HG02938 (cell line): Measurements from ENCODE around the gene TKFC.

Experiments used
- ATAC-seq: cut with Tn5 transposase; IDR thresholded peaks from one replicate; pipeline ENCODE4 v1.9.1; 2021; ENCODE audit warnings: mild to moderate bottlenecking, moderate library complexity; ENCODE audit not compliant: unreplicated experiment

TKFC gene, protein sequence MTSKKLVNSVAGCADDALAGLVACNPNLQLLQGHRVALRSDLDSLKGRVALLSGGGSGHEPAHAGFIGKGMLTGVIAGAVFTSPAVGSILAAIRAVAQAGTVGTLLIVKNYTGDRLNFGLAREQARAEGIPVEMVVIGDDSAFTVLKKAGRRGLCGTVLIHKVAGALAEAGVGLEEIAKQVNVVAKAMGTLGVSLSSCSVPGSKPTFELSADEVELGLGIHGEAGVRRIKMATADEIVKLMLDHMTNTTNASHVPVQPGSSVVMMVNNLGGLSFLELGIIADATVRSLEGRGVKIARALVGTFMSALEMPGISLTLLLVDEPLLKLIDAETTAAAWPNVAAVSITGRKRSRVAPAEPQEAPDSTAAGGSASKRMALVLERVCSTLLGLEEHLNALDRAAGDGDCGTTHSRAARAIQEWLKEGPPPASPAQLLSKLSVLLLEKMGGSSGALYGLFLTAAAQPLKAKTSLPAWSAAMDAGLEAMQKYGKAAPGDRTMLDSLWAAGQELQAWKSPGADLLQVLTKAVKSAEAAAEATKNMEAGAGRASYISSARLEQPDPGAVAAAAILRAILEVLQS

DNA sequence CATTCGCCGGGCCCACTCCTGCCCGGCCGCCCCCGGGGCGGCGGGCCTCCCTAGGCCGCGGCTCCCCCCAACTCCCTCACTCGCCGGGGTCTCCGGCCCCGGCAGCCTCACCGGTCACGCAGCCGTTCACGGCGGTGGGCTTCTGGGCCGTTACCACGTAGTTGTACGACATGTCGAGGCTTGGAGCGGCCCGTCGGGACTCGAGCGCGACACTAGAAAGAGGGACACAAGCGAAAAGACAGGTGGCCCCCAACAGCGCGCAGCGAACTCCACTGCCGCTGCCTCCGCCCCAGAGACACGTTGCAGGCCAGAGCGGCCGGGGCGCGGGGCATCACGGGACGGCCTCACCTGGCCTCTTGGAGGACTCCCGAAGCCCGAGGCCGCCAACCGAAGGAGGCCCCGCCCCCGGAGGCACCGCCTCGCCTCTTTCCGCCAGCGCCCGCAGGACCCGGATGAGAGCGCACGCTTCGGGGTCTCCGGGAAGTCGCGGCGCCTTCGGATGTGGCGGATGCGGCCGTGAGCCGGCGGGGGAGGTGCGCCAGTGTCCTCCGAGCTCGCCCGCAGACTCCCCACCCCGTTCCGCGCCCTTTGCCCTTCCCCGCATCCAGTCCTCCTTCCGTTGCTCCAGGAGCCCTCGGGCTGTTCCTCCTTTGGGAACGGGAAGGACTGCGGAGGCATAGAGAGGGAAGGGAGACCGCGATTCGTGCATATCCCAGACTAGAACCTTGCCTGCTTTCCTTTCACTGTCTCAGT, at the start of gene TKFC, which contains the start of gene DDB1:
TKFC (plus strand) TSS at position 432 of the 753 bp plus-strand sequence. CDS start 1,501 bp downstream, outside the sequence.
DDB1 (minus strand) TSS at position 309 of the 753 bp plus-strand sequence; CDS start at position 172, 137 bp downstream.
- peak; percentile 79 for ATAC-seq

DNA sequence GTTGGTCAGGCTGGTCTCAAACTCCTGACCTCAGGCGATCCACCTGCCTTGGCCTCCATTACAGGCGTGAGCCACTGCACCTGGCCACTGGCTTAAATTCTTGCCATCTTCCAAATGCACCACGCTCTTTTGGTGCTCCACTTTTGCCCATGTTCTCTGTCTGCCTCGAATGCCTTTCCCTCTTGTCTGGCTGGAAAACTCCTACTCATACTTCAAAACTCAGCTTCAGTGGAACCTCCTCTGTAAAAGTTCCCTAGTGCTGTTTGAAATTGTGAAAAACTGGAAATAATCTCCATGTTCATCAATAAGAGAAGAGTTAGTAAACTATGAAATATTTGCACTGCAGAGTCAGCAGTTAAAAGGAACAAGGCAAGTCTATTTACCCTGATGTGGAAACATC, 49.4 kb upstream of the TKFC start:
- ATAC-seq = no peak

- ATAC-seq = no peak
These were observed 45.6 kb upstream of the TKFC start for GRCh38 chr11:61287338-61287977.

- no peak for ATAC-seq
These were observed 41.9 kb upstream of the TKFC start for GRCh38 chr11:61290905-61291690.

DNA sequence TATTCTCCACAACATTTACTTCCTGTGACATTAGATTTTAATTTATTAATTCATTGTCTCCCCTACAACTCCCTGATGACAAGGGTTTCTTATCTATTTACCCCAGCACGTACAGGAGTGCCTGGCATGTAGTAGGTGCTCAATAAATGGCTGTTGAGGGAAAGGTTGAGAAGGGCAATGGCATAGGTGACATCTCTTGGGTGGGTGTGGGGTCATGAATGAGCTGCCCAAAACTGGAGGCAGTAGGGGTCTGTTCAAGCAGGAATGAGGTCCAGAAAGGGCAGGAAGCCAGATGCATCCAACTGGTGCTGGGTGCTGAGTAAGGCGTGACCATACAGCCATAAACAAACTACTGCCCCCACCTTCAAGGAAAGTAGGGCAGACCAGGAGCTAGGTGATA, 40.7 kb upstream of the TKFC start:
- ATAC-seq = no peak

GRCh38 chr11:61293867-61294716, 38.9 kb upstream of the TKFC start:
- ATAC-seq = peak; percentile 22

GRCh38 chr11:61294717-61295595, 38.1 kb upstream of the TKFC start, which contains the start of gene VWCE:
TSS of gene VWCE (minus strand) at chr11:61295316. CDS start at chr11:61295037, 279 bp downstream.
- peak; percentile 69 for ATAC-seq

- no peak for ATAC-seq
These were observed 37.5 kb upstream of the TKFC start for GRCh38 chr11:61295596-61295926.

- no peak for ATAC-seq
These were observed 35.7 kb upstream of the TKFC start for GRCh38 chr11:61297341-61297740.

DNA sequence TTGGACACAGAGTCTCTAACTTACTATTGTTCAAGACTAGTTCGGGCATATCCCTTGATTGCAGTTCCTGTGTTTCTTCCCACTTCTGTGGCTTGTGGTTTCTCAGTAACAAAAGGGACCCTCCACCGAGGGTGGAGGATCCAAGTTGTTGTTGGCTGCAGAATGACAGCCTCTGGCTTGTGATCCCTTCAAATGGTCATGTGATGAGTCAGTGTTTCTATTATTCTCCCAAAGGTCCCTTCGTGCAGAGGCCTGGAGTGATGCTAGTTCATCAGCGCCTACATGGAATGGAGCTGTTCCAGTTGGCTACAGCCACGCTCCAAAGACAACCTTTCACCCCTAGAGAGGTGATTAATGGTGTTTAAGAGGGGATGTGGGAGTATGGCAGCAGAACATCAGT, 35.3 kb upstream of the TKFC start:
- ATAC-seq = no peak

DNA sequence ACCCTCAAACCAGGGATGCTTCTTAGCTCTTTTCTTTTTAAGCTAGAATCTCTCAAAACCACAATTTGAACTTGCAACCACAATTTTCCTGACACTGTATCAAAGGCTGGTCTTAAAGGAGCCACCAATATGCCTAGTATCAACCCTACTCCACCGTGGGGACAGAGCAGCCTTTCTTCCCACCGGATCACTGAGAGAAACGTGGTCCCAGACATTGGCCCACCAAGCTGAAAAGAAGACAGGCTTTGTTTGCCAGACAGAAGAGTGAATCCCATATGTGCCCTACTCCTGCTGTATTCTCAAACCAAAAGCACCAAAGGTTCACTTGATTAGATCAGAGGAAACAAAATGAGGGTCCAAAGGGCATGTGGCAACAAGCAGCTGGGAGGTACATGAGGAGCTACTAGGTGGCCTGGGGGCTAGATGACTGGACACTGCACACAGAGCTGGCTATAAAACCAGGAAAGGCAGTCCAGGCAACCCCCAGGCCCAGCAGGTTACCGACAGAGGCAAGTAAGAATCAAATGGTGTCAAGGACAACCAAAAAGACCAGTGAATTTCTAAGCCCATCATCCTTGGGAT, 34.3 kb upstream of the TKFC start:
- ATAC-seq = no peak

GRCh38 chr11:61302550-61302949, 30.5 kb upstream of the TKFC start:
- no peak for ATAC-seq

DNA sequence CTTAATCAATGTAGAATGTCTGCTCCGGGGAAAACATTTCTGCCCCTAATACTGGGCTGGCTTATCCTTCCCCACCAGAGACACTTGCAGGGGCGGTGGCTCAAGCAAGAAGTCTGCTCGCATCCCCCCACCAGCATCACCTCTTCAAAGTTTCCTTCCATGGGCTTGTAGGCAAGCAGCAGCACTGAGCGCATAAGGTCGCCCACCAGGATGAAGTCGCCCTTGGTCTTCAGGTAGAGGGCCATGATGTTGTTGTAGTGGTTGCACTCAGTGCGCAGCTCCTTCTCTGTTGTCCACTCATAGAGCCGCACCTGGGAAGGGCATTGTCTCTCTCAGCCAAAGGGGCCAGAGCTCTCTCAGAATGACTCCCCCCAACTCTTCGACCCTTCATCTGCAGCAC, 29.3 kb upstream of the TKFC start:
- no peak for ATAC-seq

DNA sequence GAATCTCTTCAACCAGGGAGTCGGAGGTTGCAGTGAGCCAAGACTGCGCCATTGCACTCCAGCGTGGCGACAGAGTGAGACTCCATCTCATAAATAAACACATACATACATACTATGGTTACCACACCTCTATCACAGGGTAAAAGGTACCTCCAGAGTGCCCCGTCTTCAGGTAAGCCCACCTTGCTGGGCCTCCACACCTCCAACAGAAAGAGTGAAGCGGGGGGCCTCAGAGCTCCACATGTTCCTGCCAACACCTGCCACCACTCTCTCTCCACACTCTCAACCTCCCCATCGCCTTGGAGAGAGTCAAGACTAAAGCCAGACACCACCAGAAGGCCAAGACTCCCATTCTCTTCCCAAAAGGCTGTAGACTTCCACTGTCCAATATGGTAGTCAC, 27.6 kb upstream of the TKFC start:
- ATAC-seq = no peak

- ATAC-seq = no peak
These were observed 26.8 kb upstream of the TKFC start for GRCh38 chr11:61306221-61306620.

- no peak for ATAC-seq
These were observed 25.7 kb upstream of the TKFC start for GRCh38 chr11:61307354-61307753.

DNA sequence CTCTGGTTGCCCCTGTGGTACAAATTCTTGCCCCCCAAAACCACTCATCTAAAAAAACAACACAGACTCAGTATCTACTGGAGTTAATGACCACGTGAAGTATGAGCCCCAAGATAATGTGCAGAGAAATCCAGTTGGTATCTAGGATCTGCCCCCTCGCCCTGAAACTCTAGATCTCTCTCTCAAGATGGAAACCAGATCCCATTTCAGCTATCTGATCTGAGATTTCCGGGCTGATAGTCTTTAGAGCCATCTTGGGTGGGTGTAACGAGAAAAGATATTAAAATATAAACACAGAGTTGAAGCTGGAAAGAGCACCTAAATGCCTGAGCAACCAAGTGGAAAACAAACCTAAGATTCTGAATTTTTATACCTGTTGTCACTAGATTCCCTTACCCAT, 23.9 kb upstream of the TKFC start:
- no peak for ATAC-seq

GRCh38 chr11:61309739-61310138, 23.3 kb upstream of the TKFC start:
- ATAC-seq = no peak
